ENCODE data around the gene LARP4.

DNA sequence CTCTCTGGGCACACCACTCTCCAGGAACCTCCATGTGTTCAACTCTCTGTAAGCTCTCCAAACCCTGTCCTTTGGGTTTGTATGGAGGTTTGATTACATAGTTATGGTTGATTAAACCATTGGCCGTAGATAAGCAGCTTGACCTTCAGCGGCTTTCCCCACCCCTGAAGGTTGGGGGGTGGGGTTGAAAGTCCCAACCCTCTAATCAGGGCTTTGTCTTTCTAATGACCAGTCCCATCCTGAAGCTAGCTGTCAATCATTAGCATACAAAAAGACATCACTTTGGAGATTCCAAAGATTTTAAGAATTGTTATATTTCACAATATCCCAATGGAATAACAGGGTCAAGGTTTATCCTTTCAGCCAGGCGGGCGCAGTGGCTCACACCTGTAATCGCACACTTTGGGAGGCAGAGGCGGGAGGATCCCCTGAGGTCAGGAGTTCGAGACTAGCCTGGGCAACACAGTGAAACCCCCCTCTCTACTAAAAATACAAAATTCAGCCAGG is 12.7 kb upstream of the LARP4 start:
- no peak for TF ChIP-seq EZH2 (optimal IDR thresholded peaks at IDR 0.05; ENCODE audit: low read depth, low read length)
- TF ChIP-seq, protein P1, sequence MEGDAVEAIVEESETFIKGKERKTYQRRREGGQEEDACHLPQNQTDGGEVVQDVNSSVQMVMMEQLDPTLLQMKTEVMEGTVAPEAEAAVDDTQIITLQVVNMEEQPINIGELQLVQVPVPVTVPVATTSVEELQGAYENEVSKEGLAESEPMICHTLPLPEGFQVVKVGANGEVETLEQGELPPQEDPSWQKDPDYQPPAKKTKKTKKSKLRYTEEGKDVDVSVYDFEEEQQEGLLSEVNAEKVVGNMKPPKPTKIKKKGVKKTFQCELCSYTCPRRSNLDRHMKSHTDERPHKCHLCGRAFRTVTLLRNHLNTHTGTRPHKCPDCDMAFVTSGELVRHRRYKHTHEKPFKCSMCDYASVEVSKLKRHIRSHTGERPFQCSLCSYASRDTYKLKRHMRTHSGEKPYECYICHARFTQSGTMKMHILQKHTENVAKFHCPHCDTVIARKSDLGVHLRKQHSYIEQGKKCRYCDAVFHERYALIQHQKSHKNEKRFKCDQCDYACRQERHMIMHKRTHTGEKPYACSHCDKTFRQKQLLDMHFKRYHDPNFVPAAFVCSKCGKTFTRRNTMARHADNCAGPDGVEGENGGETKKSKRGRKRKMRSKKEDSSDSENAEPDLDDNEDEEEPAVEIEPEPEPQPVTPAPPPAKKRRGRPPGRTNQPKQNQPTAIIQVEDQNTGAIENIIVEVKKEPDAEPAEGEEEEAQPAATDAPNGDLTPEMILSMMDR (IDR thresholded peaks at IDR 0.05; ENCODE audit: low read length): no peak

Measured in MM.1S (cell line).